GM18519 (cell line): Measurements from ENCODE around the gene ARHGEF37.
"Not testable (repeated sequence)": the region's sequence is repeated elsewhere in the genome, so short reads cannot be mapped to it uniquely, and the experiment has no call there.

ENCODE experiments used
- ATAC-seq: cut with Tn5 transposase; IDR thresholded peaks from one replicate; pipeline ENCODE4 v1.9.1; 2021; ENCODE audit warnings: mild to moderate bottlenecking, moderate library complexity; ENCODE audit not compliant: unreplicated experiment, low FRiP score

ARHGEF37 gene

GRCh38 chr5:149563466-149563865 lies 17.8 kb upstream of the ARHGEF37 start:
- ATAC-seq = no peak

GRCh38 chr5:149564542-149565140 lies 16.7 kb upstream of the ARHGEF37 start:
- peak; percentile 86 for ATAC-seq

GRCh38 chr5:149567226-149567625 lies 14.1 kb upstream of the ARHGEF37 start:
- no peak for ATAC-seq

DNA sequence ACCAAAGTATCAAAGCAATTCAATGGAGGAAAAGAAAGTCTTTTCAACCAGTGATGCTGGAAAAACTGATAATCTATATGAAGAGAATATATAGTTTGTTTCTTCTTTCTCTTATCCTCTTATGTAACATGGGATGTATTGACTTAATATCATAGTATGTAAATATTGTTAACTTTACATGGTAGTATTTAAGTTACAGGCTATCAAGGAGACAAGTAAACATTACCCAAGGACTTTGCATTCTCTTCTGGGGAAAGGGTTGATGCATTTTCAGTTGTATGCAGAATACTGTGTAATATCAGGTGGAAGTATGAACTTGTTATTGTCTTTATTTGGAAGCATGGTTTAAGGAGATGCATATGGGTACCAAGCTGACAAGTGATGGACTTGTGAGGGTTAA lies 9.1 kb upstream of the ARHGEF37 start:
- ATAC-seq = no peak

GRCh38 chr5:149572576-149573231 lies 8.6 kb upstream of the ARHGEF37 start:
- no peak for ATAC-seq

DNA sequence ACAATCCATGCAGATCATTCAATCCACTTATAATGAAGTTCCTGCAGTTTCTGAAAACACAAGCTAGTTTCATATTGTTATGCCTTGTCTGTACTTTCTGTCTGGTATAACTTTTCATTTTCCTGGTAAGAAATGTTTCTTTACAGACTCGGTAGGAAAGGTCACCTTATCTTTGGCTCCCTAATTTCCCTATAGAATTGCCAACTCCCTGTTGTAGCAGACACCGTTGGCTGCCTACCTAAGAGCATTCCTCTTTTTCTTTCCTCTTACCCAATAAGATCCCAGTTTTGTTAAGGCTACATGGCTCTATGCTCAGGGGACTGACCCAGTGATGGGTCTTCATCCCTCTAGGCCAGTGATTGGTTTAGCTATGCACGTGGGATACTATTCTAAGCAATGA lies 6.2 kb upstream of the ARHGEF37 start:
- ATAC-seq = no peak

DNA sequence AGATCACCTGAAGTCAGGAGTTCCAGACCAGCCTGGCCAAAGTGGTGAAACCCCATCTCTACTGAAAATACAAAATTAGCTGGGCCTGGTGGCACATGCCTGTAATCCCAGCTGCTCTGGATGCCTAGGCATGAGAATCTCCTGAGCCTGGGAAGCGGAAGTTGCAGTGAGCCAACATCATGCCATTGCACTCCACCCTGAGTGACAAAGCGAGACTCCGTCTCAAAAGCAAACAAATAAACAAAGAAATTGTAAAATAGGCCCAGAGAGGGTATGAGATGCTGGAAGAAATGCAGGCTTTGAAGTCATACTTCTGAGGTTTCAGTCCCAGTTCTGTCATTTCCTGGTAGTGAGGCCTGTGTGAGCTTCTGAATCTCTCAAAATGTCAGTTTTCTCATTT lies 5.3 kb upstream of the ARHGEF37 start:
- no peak for ATAC-seq

- ATAC-seq = no peak
Observed at GRCh38 chr5:149578896-149579295, 2.4 kb upstream of the ARHGEF37 start.

DNA sequence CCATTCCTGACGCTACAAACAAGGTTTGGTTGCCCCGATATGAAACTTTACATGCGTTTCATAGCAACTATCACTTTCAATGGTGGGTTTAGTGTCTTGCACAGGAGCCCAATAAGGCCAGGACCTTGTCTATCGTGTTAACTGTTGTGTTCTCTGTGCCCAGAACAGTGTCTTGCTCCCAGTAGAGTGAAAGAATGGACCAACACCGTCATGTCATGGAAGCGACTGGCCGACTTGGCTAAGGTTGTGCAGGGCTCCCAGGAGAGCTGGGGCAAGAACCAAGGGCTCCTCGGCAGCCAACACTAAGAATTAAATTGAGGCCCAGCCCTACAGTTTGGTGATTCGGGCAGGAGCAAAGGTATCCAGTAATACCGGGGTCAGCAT lies 498 bp upstream of the ARHGEF37 start:
- ATAC-seq = no peak

- no peak for ATAC-seq
Observed at GRCh38 chr5:149581931-149582768, 852 bp downstream of the ARHGEF37 start.

GRCh38 chr5:149583394-149583793 lies 2.1 kb downstream of the ARHGEF37 start:
- ATAC-seq = no peak

GRCh38 chr5:149584121-149584520 lies 2.8 kb downstream of the ARHGEF37 start:
- no peak for ATAC-seq

GRCh38 chr5:149585910-149586309 lies 4.6 kb downstream of the ARHGEF37 start:
- no peak for ATAC-seq

GRCh38 chr5:149586708-149587318 lies 5.5 kb downstream of the ARHGEF37 start:
- ATAC-seq = no peak

DNA sequence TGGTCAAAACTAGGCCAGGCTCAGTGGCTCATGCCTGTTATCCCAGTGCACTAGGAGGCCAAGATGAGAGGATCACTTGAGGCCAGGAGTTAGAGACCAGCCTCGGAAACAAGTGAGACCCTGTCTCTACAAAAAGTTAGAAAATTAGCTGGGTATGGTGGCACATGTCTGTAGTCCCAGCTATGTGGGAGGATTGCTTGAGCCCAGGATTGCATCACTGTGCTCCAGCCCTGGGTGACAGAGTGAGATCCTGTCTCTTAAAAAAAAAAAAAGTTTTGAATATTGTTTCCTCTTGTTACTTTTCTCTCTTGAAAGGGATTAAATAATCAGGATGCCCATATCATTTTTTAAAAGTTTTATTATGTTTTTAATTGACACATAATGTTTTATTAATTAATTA lies 7.6 kb downstream of the ARHGEF37 start:
- ATAC-seq = no peak

- ATAC-seq = no peak
Observed at GRCh38 chr5:149593370-149593769, 12.1 kb downstream of the ARHGEF37 start.

GRCh38 chr5:149594206-149594895 lies 13.1 kb downstream of the ARHGEF37 start:
- no peak for ATAC-seq

DNA sequence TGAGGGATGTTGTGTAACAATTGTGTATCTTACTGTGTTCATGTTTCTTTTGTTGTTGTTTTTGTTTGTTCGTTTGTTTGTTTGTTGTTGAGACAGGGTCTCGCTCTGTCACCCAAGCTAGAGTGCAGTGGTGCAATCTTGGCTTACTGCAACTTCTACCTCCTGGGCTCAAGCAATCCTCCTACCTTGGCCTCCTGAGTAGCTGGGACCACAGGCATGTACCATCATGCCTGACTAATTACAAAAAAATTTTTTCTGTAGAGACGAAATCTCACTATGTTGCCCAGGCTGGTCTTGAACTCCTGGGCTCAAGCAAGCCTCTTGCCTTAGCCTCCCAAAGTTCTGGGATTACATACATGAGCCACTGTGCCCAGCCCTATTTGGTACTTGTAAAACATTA lies 13.8 kb downstream of the ARHGEF37 start:
- ATAC-seq = not testable (repeated sequence)

DNA sequence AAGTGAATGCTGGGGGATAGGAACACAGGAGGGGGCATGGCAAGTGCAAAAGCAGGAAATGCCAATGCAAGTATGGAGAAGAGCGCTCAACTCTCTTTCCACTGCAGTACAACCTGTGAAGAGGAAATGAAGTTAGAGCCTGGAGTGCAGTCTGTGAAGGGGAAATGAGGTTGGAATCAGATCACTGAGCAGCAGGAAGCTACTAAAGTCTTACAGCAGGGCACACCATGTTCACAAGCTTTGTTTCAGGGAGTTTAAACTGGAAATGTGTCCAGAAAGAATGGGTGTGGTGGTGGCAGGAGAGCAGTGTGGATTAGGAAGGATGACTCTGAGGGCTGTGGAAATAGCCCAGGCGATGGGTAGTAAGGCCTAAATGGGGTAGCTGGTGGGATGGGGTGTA lies 15.4 kb downstream of the ARHGEF37 start:
- ATAC-seq = no peak

DNA sequence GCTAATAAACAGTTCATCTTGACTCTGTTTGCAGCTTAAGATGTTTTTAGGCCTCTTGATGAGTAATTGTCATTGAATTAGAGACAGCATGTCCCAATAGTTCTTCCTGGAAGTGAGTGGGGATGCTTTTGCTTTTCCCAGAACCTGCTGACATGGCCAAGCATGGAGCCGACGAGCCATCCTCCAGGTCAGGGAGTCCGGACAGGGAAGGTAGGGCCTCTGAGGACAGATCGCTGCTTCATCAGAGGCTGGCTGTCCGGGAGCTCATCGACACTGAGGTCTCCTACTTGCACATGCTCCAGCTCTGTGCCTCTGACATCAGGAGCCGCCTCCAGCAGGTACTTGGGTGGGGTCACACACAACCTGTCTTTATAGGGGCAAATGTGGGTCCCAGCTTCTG lies 16.3 kb downstream of the ARHGEF37 start:
- ATAC-seq = no peak

- ATAC-seq = not testable (repeated sequence)
Observed at GRCh38 chr5:149598234-149598633, 16.9 kb downstream of the ARHGEF37 start.
